G401.6 (cell line): ENCODE results near the gene RXFP2.

Experiments used
- FAIRE-seq: peaks from 2 replicates; lab custom pipeline; 2012; peaks lifted over from hg19 to GRCh38; lab: Jason Lieb, UNC

The RXFP2 gene

GRCh38 chr13:31769575-31769974, 30.2 kb downstream of the RXFP2 start:
- FAIRE-seq, result no peak

GRCh38 chr13:31772231-31772630, 32.9 kb downstream of the RXFP2 start:
- no peak for FAIRE-seq

GRCh38 chr13:31773538-31773937, 34.2 kb downstream of the RXFP2 start:
- FAIRE-seq, result no peak

GRCh38 chr13:31774186-31774750, 34.9 kb downstream of the RXFP2 start:
- no peak for FAIRE-seq

GRCh38 chr13:31775148-31775547, 35.8 kb downstream of the RXFP2 start:
- no peak for FAIRE-seq

GRCh38 chr13:31775686-31776085, 36.4 kb downstream of the RXFP2 start:
- FAIRE-seq, result no peak

GRCh38 chr13:31781064-31781463, 41.7 kb downstream of the RXFP2 start:
- no peak for FAIRE-seq

GRCh38 chr13:31786011-31786410, 46.7 kb downstream of the RXFP2 start:
- no peak for FAIRE-seq

- FAIRE-seq, result no peak
Observed at GRCh38 chr13:31790992-31791391, 51.7 kb downstream of the RXFP2 start.

GRCh38 chr13:31793246-31793645, 53.9 kb downstream of the RXFP2 start:
- no peak for FAIRE-seq

- no peak for FAIRE-seq
Observed at GRCh38 chr13:31794452-31794851, 55.1 kb downstream of the RXFP2 start.

- FAIRE-seq, result no peak
Observed at GRCh38 chr13:31797154-31797775, 57.9 kb downstream of the RXFP2 start.

- no peak for FAIRE-seq
Observed at GRCh38 chr13:31798189-31798588, 58.9 kb downstream of the RXFP2 start.

- no peak for FAIRE-seq
Observed at GRCh38 chr13:31801088-31801487, 61.8 kb downstream of the RXFP2 start.

- no peak for FAIRE-seq
Observed at GRCh38 chr13:31803311-31803710, 64.0 kb downstream of the RXFP2 start.

GRCh38 chr13:31805841-31806240, 66.5 kb downstream of the RXFP2 start:
- FAIRE-seq, result no peak

GRCh38 chr13:31807090-31807541, 67.8 kb downstream of the RXFP2 start:
- no peak for FAIRE-seq

GRCh38 chr13:31814536-31814935, 75.2 kb downstream of the RXFP2 start:
- FAIRE-seq, result no peak

GRCh38 chr13:31815361-31816144, 76.2 kb downstream of the RXFP2 start:
- peak; percentile 17 for FAIRE-seq

- FAIRE-seq, result no peak
Observed at GRCh38 chr13:31818236-31818635, 78.9 kb downstream of the RXFP2 start.

- FAIRE-seq, result no peak
Observed at GRCh38 chr13:31824705-31825517, 85.6 kb downstream of the RXFP2 start.

GRCh38 chr13:31826521-31826920, 87.2 kb downstream of the RXFP2 start:
- FAIRE-seq, result no peak

GRCh38 chr13:31827707-31828106, 88.4 kb downstream of the RXFP2 start:
- no peak for FAIRE-seq
